T1000 (cell line): ENCODE results near the gene ZNF268.

Experiments used
- DNase-seq: peaks from one replicate; lab custom pipeline; 2025; ENCODE audit warnings: mixed read lengths; lab: John Stamatoyannopoulos, UW

Gene ZNF268

DNA sequence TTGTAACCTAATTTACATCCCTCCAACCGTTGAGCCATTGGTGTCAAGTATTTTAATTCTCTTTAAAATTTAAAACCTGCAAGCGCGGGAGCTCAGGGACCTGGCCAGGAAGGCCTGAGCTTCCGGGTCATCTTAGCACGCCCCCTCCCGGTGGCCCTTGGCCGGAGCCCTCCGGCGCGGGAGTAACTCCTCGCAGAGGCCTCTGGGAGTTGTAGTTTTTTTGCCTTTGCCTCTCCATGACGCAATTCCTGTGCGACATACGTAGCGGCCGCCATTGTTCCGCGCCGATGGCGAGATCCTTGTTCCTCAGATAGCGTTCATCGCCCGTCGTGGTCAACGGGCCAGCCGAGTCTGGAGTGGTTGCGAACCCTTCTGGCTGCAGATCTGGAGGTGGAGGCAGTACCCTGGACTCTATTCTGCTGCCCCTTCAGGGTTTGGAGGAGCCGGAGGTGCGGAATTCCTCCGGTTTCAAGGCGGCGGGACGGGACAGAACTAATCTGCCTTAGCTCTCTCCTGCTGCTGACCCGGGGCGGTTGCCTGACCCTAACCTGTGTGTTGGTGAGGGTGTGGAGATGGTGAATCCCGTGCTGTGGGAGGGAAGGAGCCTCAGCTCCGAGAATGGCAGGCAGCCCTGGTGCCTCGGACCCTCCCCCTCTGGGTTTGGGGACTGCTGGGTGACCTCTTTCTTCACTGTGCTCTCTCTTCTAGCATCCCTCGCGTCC, at the start of gene ZNF268:
ZNF268 (plus strand) TSS at position 258 of the 722 bp plus-strand sequence. CDS start 503 bp downstream, outside the sequence.
- peak; percentile 79 for DNase-seq

DNA sequence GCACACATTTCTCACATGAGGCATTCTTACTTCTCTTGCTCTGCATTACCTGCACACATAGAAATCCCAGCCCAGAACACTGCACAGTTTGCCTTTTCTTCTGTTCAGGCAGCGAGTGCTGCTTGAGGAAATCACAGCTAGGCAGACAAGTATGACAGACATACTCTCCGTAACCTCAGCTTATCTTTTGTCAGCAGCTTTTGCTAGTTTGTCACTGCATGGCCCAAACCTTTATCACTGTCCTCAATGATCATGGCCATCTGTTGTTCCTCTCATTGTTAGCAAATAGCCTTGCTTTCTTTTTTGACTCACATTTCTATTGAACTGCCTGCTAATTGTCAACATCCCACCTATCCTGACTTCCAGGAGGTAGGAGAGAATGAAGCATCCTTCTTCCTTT, 45.5 kb upstream of the ZNF268 start:
- no peak for DNase-seq

DNA sequence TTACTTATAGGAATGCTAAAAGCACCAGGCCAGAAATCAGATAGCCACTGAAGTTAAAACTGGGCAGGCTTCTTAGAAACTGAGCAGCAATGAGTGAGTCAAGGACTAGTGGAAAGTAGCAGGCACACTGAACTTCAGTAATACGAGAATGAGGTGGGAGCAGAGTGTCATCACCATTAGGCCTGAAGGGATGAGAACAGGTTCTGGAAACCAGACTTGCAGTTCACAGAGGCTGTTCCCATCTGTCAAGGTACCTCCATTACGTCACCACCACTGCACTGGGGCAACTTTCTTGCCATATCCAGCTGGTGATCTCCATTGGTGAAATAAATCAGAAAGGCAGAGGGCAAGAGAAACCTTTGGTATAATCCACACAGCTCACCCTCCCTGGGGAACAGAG, 35.3 kb upstream of the ZNF268 start:
- DNase-seq = no peak

- DNase-seq = no peak
These were observed 25.1 kb upstream of the ZNF268 start for GRCh38 chr12:133156125-133156690.

DNA sequence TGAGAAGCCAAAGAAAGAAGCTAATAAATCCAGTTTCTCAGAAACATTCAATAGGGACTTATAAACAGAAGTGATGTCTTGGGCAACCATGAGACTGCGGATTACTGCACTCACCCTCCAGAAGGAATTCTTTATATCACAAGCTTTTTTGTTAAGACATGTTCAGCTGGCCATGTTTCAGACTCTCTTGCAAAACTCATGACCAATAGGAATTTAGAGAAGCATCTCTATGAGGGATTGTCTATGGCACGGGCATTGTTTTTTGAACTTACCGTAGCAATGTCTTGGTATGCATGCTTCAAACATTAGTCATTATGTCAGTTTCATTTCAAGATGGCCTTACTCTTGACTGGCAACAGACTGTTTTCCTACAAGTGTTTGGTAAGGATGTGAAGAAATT, 15.5 kb upstream of the ZNF268 start:
- no peak for DNase-seq

GRCh38 chr12:133172491-133172890, 8.8 kb upstream of the ZNF268 start:
- no peak for DNase-seq

- no peak for DNase-seq
These were observed 6.4 kb upstream of the ZNF268 start for GRCh38 chr12:133174901-133175300.

DNA sequence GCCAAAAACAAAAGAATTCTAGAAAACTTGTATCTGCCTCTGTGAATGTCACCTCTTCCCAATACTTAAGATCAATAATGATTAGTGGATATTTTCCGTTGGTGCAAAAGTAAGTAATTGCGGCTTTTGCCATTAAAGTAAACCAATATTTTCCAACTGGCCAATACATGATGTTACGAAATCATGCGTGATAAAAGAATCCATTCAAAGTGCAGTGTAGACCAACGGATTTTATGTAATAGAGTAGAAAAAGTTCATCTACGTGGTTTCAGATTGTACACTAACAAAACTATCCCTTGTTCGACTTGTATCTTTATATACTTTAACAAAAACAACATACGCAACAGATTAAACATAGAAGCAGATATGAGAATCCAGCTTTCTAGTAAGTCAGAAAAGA, 626 bp upstream of the ZNF268 start:
- no peak for DNase-seq

- no peak for DNase-seq
These were observed 8.9 kb downstream of the ZNF268 start for GRCh38 chr12:133190176-133190575.

- no peak for DNase-seq
These were observed 11.6 kb downstream of the ZNF268 start for GRCh38 chr12:133192847-133193246.

GRCh38 chr12:133201888-133202287, 20.6 kb downstream of the ZNF268 start:
- no peak for DNase-seq

- no peak for DNase-seq
These were observed 21.4 kb downstream of the ZNF268 start for GRCh38 chr12:133202493-133203343.

- no peak for DNase-seq
These were observed 22.3 kb downstream of the ZNF268 start for GRCh38 chr12:133203344-133204263.

DNA sequence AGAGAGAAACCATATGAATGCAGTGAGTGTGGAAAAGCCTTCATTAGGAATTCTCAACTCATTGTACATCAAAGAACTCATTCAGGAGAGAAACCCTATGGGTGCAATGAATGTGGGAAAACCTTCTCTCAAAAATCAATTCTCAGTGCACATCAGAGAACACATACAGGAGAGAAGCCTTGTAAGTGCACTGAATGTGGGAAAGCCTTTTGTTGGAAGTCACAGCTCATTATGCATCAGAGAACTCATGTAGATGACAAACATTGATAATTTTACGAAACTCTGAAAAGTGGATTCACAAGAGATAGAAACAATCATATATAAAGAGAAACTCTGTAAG, 22.9 kb downstream of the ZNF268 start:
- DNase-seq = no peak

DNA sequence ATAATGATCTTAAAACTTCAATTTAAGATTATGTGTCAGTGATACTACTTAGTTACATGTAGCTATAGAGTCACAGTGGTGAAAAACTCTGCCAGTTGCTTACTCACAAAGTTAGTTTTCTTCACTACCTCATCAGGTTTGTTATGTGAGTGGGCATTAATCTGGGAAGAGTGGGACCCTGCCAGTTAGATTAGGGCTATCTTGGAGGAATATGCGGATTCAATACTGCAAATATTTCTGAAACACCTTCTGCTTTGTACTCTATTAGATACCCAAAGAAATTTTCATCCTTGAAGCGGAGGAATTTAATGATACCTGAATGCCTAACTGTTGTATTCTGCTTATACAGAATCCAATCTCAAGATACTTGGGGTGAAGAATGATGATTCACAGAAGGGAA, 25.1 kb downstream of the ZNF268 start:
- DNase-seq = no peak

- DNase-seq = no peak
These were observed 34.4 kb downstream of the ZNF268 start for GRCh38 chr12:133215724-133216123.

GRCh38 chr12:133217219-133217618, 35.9 kb downstream of the ZNF268 start:
- DNase-seq = no peak

- DNase-seq = no peak
These were observed 39.2 kb downstream of the ZNF268 start for GRCh38 chr12:133220521-133220920.

- DNase-seq = no peak
These were observed 39.9 kb downstream of the ZNF268 start for GRCh38 chr12:133221241-133221640.

GRCh38 chr12:133222211-133222610, 40.9 kb downstream of the ZNF268 start:
- DNase-seq = peak; percentile 1

DNA sequence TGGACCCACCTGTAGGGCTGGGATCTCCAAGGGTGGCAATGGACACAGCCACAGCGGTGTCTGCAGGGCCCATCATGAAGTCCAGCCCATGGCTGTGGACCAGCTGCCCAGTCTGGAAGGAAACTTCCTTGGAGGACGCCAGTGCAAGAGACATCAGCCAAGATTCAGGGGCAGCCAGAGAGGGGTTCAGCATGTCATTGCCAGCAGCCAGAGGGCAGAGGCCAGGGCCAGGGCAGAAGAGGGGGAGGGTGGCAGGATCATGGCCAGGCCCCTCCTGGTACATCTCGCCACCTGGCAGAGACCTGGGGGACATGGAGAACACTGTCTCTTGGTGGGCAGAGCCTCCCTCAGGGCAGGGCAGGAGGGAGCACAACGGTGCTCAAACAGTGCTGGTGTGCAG, 44.2 kb downstream of the ZNF268 start:
- no peak for DNase-seq

DNA sequence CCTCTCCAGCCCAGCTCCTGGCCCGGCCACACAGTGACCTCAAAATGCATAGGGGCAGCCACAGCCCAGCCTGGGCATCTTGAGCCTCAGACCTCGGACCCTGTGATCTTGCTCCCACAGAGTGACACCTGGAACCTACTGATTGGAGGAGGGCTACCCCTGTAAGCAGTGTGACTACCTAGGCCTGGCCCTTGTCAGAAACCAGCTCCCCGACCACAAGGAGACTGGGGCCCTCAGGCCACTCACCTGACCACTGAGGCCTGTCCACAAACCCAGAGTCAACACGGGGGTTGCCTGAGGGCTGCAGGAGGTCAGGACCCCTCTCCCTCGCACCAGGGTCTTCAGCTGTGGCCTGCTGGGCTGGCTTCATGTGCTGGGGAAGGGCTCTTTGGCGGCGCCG, 45.4 kb downstream of the ZNF268 start:
- DNase-seq = no peak
